HepG2 (cell line): ENCODE data around the gene CCDC106. TPM values are rescaled to one million over a fixed set of nuclear protein-coding genes. Genes with fewer than 3 reads are reported as not detected.

Source experiments
- ATAC-seq: fragments of 200-7000 bp; cut with Tn5 transposase; 3 replicates; pipeline ENCODE4 v1.9.1; 2020; ENCODE audit warnings: mild to moderate bottlenecking, moderate library complexity
- BruUV-seq: library from RNA; stranded (reverse); fragments of 400-500 nt; replicated peaks from 2 replicates; lab custom pipeline; 2021; lab: Mats Ljungman, UMichigan
- CTCF ChIA-PET: fragments of 300-600 bp; formaldehyde crosslinking; extraction: SDS; loops from one replicate; lab custom pipeline; 2021; ENCODE audit warnings: low total read pairs, inconsistent platforms, low intra/inter-chr PET ratio; lab: Yijun Ruan, JAX
- POLR2A ChIA-PET: fragments of 350-600 bp; sonication (Branson Sonifier 250); formaldehyde crosslinking; loops from one replicate; lab custom pipeline; 2020; ENCODE audit warnings: antibody characterized with exemption, inconsistent platforms; lab: Yijun Ruan, JAX
- DNase-seq: peaks from one replicate; pipeline ENCODE4 v3.0.0-alpha.2; 2015; ENCODE audit warnings: low spot score
- FAIRE-seq: peaks from 3 replicates; lab custom pipeline; 2011; peaks lifted over from hg19 to GRCh38; lab: Jason Lieb, UNC
- H2AFZ ChIP-seq: one replicate; pipeline ENCODE4 v1.6.1; 2011; ENCODE audit warnings: low read length, inconsistent platforms
- H3K27ac ChIP-seq: fragments of 300-600 bp; 3 replicates; pipeline ENCODE4 v1.8.0; 2011; ENCODE audit warnings: mixed run types, mild to moderate bottlenecking, mixed read lengths, low read length, inconsistent platforms; ENCODE audit not compliant: insufficient read depth; ENCODE audit errors: extremely low read length
- H3K27me3 ChIP-seq, 2 experiments: fragments of 200-600 bp in 1 of 2; 2 replicates in 1 of 2; 3 replicates in 1 of 2; pipeline versions ENCODE4 v1.6.0 to v1.8.0; 2011; ENCODE audit warnings: low read length in 2 of 2, mild to moderate bottlenecking in 2 of 2, moderate library complexity in 2 of 2, inconsistent platforms in 1 of 2; ENCODE audit not compliant: insufficient read depth in 2 of 2, control insufficient read depth in 1 of 2
- H3K36me3 ChIP-seq, 2 experiments: fragments of 200-600 bp in 1 of 2; replicated peaks in 1 of 2; 2 replicates in 1 of 2; 3 replicates in 1 of 2; pipeline versions ENCODE4 v1.5.1 to v1.8.0; 2011; ENCODE audit warnings: low read length in 2 of 2, inconsistent platforms in 1 of 2; ENCODE audit not compliant: insufficient read depth in 2 of 2, control insufficient read depth in 1 of 2
- H3K4me1 ChIP-seq: 2 replicates; pipeline ENCODE4 v1.5.1; 2012; ENCODE audit warnings: low read length, inconsistent platforms; ENCODE audit not compliant: insufficient read depth
- H3K4me2 ChIP-seq: 2 replicates; pipeline ENCODE4 v1.6.0; 2011; ENCODE audit warnings: low read depth, low read length, inconsistent platforms
- H3K4me3 ChIP-seq, 3 experiments: fragments of 200-600 bp in 1 of 3; sonication (generic), shearing (Covaris generic) in 1 of 3; replicated peaks in 1 of 3; 2 replicates each; pipeline ENCODE4 v1.5.1; 2011 to 2016; ENCODE audit warnings: low read length in 3 of 3, inconsistent platforms in 2 of 3, low read depth in 2 of 3, mild to moderate bottlenecking in 2 of 3, control low read depth in 1 of 3, mixed read lengths in 1 of 3; ENCODE audit not compliant: insufficient read depth in 1 of 3
- H3K79me2 ChIP-seq: one replicate; pipeline ENCODE4 v1.6.1; 2011; ENCODE audit warnings: low read length, inconsistent platforms; ENCODE audit not compliant: insufficient read depth
- H3K9ac ChIP-seq: 2 replicates; pipeline ENCODE4 v1.6.0; 2011; ENCODE audit warnings: mild to moderate bottlenecking, low read depth, low read length, inconsistent platforms; ENCODE audit not compliant: insufficient read depth
- H3K9me3 ChIP-seq: 2 replicates; pipeline ENCODE4 v1.5.1; 2012; ENCODE audit warnings: mild to moderate bottlenecking, low read length
- H4K20me1 ChIP-seq: 2 replicates; pipeline ENCODE4 v1.6.0; 2011; ENCODE audit warnings: inconsistent platforms, mild to moderate bottlenecking, low read length, moderate library complexity; ENCODE audit not compliant: insufficient read depth
- FLYWCH1 ChIP-seq: sonication (generic); formaldehyde crosslinking; IDR thresholded peaks from 2 replicates; pipeline ENCODE4 v1.8.1; 2023; ENCODE audit warnings: mild to moderate bottlenecking, missing genetic modification reagents
- GABPB1 ChIP-seq: IDR thresholded peaks from 2 replicates; pipeline ENCODE4 v1.6.1; 2016; ENCODE audit warnings: mild to moderate bottlenecking, missing genetic modification reagents, moderate library complexity, missing compliant biosample characterization
- MTA3 ChIP-seq: sonication (generic); formaldehyde crosslinking; IDR thresholded peaks from 2 replicates; pipeline ENCODE4 v1.4.0; 2020; ENCODE audit warnings: missing genetic modification reagents
- MYNN ChIP-seq: sonication (generic); formaldehyde crosslinking; IDR thresholded peaks from 2 replicates; pipeline ENCODE4 v1.4.0; 2020; ENCODE audit warnings: mild to moderate bottlenecking, low read depth, missing genetic modification reagents
- PHB2 ChIP-seq: fragments of 450-650 bp; IDR thresholded peaks from 2 replicates; pipeline ENCODE4 v1.6.1; 2018; ENCODE audit not compliant: partially characterized antibody
- TCF7L2 ChIP-seq: IDR thresholded peaks from 2 replicates; pipeline ENCODE4 v1.6.1; 2011; ENCODE audit warnings: mild to moderate bottlenecking, low read depth, low read length, moderate library complexity
- ZBTB33 ChIP-seq: sonication (generic); formaldehyde crosslinking; IDR thresholded peaks from 2 replicates; pipeline ENCODE4 v1.4.0; 2020; ENCODE audit warnings: missing genetic modification reagents
- ZNF343 ChIP-seq: sonication (generic); formaldehyde crosslinking; IDR thresholded peaks from 2 replicates; pipeline ENCODE4 v1.4.0; 2020; ENCODE audit warnings: mild to moderate bottlenecking, missing genetic modification reagents
- ZNF451 ChIP-seq: sonication (generic); formaldehyde crosslinking; IDR thresholded peaks from 2 replicates; pipeline ENCODE4 v1.5.0; 2020; ENCODE audit warnings: mild to moderate bottlenecking, missing genetic modification reagents
- ZNF558 ChIP-seq: sonication (generic); formaldehyde crosslinking; IDR thresholded peaks from 2 replicates; pipeline ENCODE4 v1.9.0; 2022; ENCODE audit warnings: mild to moderate bottlenecking, missing genetic modification reagents, borderline replicate concordance
- ZNF639 ChIP-seq: conservative IDR thresholded peaks from 2 replicates; pipeline ENCODE4 v1.6.1; 2018; ENCODE audit warnings: missing genetic modification reagents
- ZNF737 ChIP-seq: sonication (generic); formaldehyde crosslinking; IDR thresholded peaks from 2 replicates; pipeline ENCODE4 v1.5.0; 2020; ENCODE audit warnings: missing genetic modification reagents, mild to moderate bottlenecking, borderline replicate concordance
- ZNF747 ChIP-seq: sonication (generic); formaldehyde crosslinking; IDR thresholded peaks from 2 replicates; pipeline ENCODE4 v1.8.1; 2023; ENCODE audit warnings: missing genetic modification reagents, mild to moderate bottlenecking, borderline replicate concordance
- WGBS: methylation state at CpG from one replicate; pipeline ENCODE4 v1.1.6; 2017; ENCODE audit warnings: low lambda C conversion rate; 5-methylcytosine and 5-hydroxymethylcytosine counted together
- in situ Hi-C: cut with HindIII; loops from 2 replicates; pipeline ENCODE4 v1.10.0; 2017; ENCODE audit warnings: low pct_unique_long_range_greater_than_20kb; ENCODE audit not compliant: extremely low pct_ligation_motif_present
- intact Hi-C: fragments of 100-400 bp; cut with micrococcal nuclease; formaldehyde crosslinking; loops from one replicate; pipeline ENCODE4 v1.10.0; 2022; ENCODE audit not compliant: unreplicated experiment
- polyA plus RNA-seq, 8 experiments: library from polyadenylated mRNA; depleted of rRNA in 3 of 8; stranded (reverse) in 7 of 8; unstranded in 1 of 8; fragments of >200 nt; fragmentation: Illumina TruSeq in 4 of 8; extraction: Trizol in 4 of 8; gene quantifications; 2 replicates each; pipeline versions ENCODE4 v1.2.1 to v1.2.3, GENCODE V29; 2011 to 2016; ENCODE audit warnings: low read depth in 4 of 8, missing spikeins in 1 of 8, mixed read lengths in 1 of 8; ENCODE audit not compliant: insufficient read depth in 1 of 8
- total RNA-seq, 5 experiments: library from RNA; depleted of rRNA; stranded (reverse); fragments of >200 nt; fragmentation: Illumina TruSeq; extraction: Trizol; gene quantifications; 2 replicates each; pipeline ENCODE4 v1.2.3, GENCODE V29; 2016; ENCODE audit warnings: low read depth in 1 of 5
- TF ChIP-seq, protein P1 (sequence below): IDR thresholded peaks from 2 replicates; pipeline ENCODE4 v1.6.1; 2016; ENCODE audit warnings: low read depth
- TF ChIP-seq, protein P2 (sequence below): sonication (generic); formaldehyde crosslinking; IDR thresholded peaks from 2 replicates; pipeline ENCODE4 v1.5.1; 2020; ENCODE audit warnings: missing genetic modification reagents, mild to moderate bottlenecking, borderline replicate concordance

Gene CCDC106
- total and polyA plus RNA-seq, 2 of the 13 experiments (the other 11 are each of a cell fraction or from before 2014, with no cell fraction given) = 4.7 to 8.8 TPM

GRCh38 chr19:55605637-55606470, 42.2 kb upstream of the CCDC106 start, which contains the start of gene ZNF865 (continued):
- TF ChIP-seq MYNN (CRISPR knock-in tag) = no peak
- no peak for TF ChIP-seq MTA3 (CRISPR knock-in tag)
- TF ChIP-seq ZNF747 (CRISPR knock-in tag) = 0 out of 2 replicates have a peak, but pooled peaks have one; percentile 31
- no peak for TF ChIP-seq ZNF737 (CRISPR knock-in tag)

- Histone ChIP-seq H2AFZ (no peak overlapping the region), H3K4me3 (peak overlapping the region; percentile 81 to 85 (median 84)), H3K4me1 (peaks cover 42% of the 10 kb centered on the region), H3K36me3 (peaks cover 0 to 2% of the 10 kb centered on the region in 2 experiments; a peak in 1 of 5 replicates), H3K9ac (peak overlapping the region; percentile 84), H3K4me2 (peak overlapping the region; percentile 95), H3K9me3 (no peaks in the 10 kb centered on the region), H3K79me2 (peaks cover 15% of the 10 kb centered on the region), H3K27me3 (no peaks in the 10 kb centered on the region; a peak in 1 of 5 replicates), H4K20me1 (no peaks in the 10 kb centered on the region), H3K27ac (peak overlapping the region; percentile 7)
- no TSS peak for BruUV-seq
- intact Hi-C loops = loop anchor here (1.0 to 10.0 kb wide), 2 partner anchors 52 to 89 kb away; no protein-coding TSS in a partner anchor
- in situ Hi-C loops = loop anchor here (5.0 kb wide), 1 partner anchor 89 kb away; no protein-coding TSS in a partner anchor
- ChIA-PET POLR2A (interaction anchor here (0.7 to 2.8 kb wide), 12 partner anchors 14 to 347 kb away, joined by 3 to 23 read pairs (median 5); partner anchors contain the start of genes PPP6R1, ZNF628 and ZNF784), CTCF (interaction anchor here (3.0 kb wide), 1 partner anchor 90 kb away, joined by 25 read pairs; no protein-coding TSS in a partner anchor)
- ATAC-seq (peak; percentile 6), DNase-seq (no peak), FAIRE-seq (no peak)
- 27% methylated on average over 12 of the region's 12 CpGs for WGBS
- TF ChIP-seq ZNF639 (CRISPR knock-in tag) (no peak), ZNF451 (no peak), ZBTB33 (CRISPR knock-in tag) (0 out of 2 replicates have a peak, but pooled peaks have one; percentile 3), ZNF558 (CRISPR knock-in tag) (no peak), GABPB1 (no peak), PHB2 (no peak), ZNF343 (CRISPR knock-in tag) (no peak), FLYWCH1 (CRISPR knock-in tag) (no peak), TCF7L2 (no peak)
- TF ChIP-seq, protein P1, sequence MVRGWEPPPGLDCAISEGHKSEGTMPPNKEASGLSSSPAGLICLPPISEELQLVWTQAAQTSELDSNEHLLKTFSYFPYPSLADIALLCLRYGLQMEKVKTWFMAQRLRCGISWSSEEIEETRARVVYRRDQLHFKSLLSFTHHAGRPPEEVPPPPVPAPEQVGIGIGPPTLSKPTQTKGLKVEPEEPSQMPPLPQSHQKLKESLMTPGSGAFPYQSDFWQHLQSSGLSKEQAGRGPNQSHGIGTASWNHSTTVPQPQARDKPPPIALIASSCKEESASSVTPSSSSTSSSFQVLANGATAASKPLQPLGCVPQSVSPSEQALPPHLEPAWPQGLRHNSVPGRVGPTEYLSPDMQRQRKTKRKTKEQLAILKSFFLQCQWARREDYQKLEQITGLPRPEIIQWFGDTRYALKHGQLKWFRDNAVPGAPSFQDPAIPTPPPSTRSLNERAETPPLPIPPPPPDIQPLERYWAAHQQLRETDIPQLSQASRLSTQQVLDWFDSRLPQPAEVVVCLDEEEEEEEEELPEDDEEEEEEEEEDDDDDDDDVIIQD (CRISPR knock-in tag) = no peak
- TF ChIP-seq, protein P2, sequence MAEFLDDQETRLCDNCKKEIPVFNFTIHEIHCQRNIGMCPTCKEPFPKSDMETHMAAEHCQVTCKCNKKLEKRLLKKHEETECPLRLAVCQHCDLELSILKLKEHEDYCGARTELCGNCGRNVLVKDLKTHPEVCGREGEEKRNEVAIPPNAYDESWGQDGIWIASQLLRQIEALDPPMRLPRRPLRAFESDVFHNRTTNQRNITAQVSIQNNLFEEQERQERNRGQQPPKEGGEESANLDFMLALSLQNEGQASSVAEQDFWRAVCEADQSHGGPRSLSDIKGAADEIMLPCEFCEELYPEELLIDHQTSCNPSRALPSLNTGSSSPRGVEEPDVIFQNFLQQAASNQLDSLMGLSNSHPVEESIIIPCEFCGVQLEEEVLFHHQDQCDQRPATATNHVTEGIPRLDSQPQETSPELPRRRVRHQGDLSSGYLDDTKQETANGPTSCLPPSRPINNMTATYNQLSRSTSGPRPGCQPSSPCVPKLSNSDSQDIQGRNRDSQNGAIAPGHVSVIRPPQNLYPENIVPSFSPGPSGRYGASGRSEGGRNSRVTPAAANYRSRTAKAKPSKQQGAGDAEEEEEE = 0 out of 2 replicates have a peak, but pooled peaks have one; percentile 34
Measured at GRCh38 chr19:55606471-55606787, 41.6 kb upstream of the CCDC106 start.
